Retinal pigment epithelial cell (primary cell): Measurements from ENCODE around the gene COG6.

Source experiments
- DNase-seq: peaks from one replicate; pipeline ENCODE4 v3.0.0-alpha.2; 2010; ENCODE audit warnings: low read depth
- H3K4me3 ChIP-seq: 2 replicates; pipeline ENCODE4 v1.5.1; 2011; ENCODE audit warnings: mild to moderate bottlenecking, low read length, control low read depth, moderate library complexity
- CTCF ChIP-seq: conservative IDR thresholded peaks from 2 replicates; pipeline ENCODE4 v1.5.1; 2011; ENCODE audit warnings: low read depth, low read length, control low read depth, inconsistent platforms

Gene COG6

GRCh38 chr13:39688699-39689405 lies 33.4 kb downstream of the COG6 start:
- DNase-seq = no peak
- TF ChIP-seq CTCF = no peak
- H3K4me3 ChIP-seq = no peak overlapping the region

- TF ChIP-seq CTCF = no peak
- DNase-seq = no peak
- H3K4me3 ChIP-seq = no peak overlapping the region
Measured at GRCh38 chr13:39692660-39693438, 37.4 kb downstream of the COG6 start.

GRCh38 chr13:39699274-39699673 lies 43.8 kb downstream of the COG6 start:
- no peak for TF ChIP-seq CTCF
- DNase-seq = no peak
- H3K4me3 ChIP-seq = no peak overlapping the region

DNA sequence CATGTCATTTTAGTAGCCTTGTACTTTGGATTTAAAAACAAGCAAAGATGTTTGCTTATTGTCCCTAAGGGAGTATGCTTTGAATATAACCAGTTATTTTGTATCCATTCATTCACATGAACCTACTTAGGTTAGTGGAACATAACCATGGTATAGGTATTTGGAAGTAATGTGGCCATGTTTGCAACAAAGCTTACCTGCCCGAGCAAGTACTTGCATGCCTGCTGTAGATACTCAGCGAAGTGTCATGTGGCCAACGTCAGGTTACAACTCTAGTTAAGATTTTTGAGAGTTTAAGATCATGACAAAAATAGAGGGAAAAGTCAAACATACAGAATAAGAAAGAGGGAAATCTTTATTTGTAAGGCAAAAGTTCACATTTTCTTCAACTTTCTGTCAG lies 57.2 kb downstream of the COG6 start:
- no peak for TF ChIP-seq CTCF
- no peak for DNase-seq
- H3K4me3 ChIP-seq = no peak overlapping the region

DNA sequence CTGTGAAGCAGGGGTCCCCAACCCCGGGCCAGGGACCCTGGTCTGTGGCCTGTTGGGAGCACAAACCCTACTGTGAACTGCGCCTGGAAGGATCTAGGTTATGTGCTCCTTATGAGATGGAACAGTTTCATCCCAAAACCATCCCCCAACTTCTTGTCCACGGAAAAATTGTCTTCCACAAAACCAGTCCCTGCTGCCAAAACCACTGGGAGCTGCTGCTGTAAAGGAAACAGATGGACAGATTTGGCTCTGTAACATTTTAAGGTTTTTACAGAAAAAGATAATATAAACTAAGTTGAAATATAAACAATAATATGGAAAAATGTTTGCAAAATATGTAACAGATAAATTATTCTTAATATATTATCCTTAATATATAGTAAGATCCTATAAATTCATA lies 73.7 kb downstream of the COG6 start:
- H3K4me3 ChIP-seq = no peak overlapping the region
- no peak for DNase-seq
- TF ChIP-seq CTCF = no peak

- no peak for DNase-seq
- no peak overlapping the region for H3K4me3 ChIP-seq
Measured at GRCh38 chr13:39734952-39735351, 79.5 kb downstream of the COG6 start.

More at GRCh38 chr13:39734952-39735351, 79.5 kb downstream of the COG6 start:
- no peak for TF ChIP-seq CTCF
